SU-DHL-6 (cell line): ENCODE measurements around the gene ADAM20.

ENCODE experiments used
- H2AFZ ChIP-seq: fragments of 200-600 bp; sonication (generic); 2 replicates; pipeline ENCODE4 v1.6.1; 2014; ENCODE audit warnings: low read depth, mild to moderate bottlenecking, moderate library complexity, mixed read lengths, antibody characterized with exemption, low read length; ENCODE audit not compliant: severe bottlenecking
- H3F3A ChIP-seq: fragments of 200-600 bp; shearing (Covaris generic); 2 replicates; pipeline ENCODE4 v1.6.0; 2016; ENCODE audit warnings: antibody characterized with exemption, mild to moderate bottlenecking; ENCODE audit not compliant: insufficient read depth
- H3K27ac ChIP-seq: fragments of 200-600 bp; sonication (generic); 2 replicates; pipeline ENCODE4 v1.5.1; 2016; ENCODE audit warnings: low read depth, mild to moderate bottlenecking, low read length, moderate library complexity, mixed read lengths
- H3K27me3 ChIP-seq: fragments of 200-600 bp; sonication (generic), shearing (Covaris generic); 2 replicates; pipeline ENCODE4 v1.6.0; 2014; ENCODE audit warnings: mild to moderate bottlenecking, low read length
- H3K36me3 ChIP-seq: fragments of 200-600 bp; sonication (generic); 2 replicates; pipeline ENCODE4 v1.6.1; 2014; ENCODE audit warnings: mild to moderate bottlenecking, low read length, mixed read lengths
- H3K4me2 ChIP-seq: fragments of 300-600, 200-600 bp; shearing (Covaris generic), sonication (generic); 2 replicates; pipeline ENCODE4 v1.6.0; 2014; ENCODE audit warnings: low read length, low read depth, mild to moderate bottlenecking; ENCODE audit not compliant: poor library complexity, severe bottlenecking
- H3K4me3 ChIP-seq: fragments of 200-600 bp; sonication (generic); 2 replicates; pipeline ENCODE4 v1.5.1; 2014; ENCODE audit warnings: antibody characterized with exemption, low read length, mild to moderate bottlenecking, mixed read lengths; ENCODE audit not compliant: insufficient read depth, poor library complexity, severe bottlenecking
- H3K79me2 ChIP-seq: fragments of 200-600 bp; sonication (generic); 2 replicates; pipeline ENCODE4 v1.6.1; 2014; ENCODE audit warnings: mild to moderate bottlenecking, low read length, moderate library complexity; ENCODE audit not compliant: insufficient read depth
- H3K9ac ChIP-seq: fragments of 200-600 bp; sonication (generic); 2 replicates; pipeline ENCODE4 v1.7.0; 2014; ENCODE audit warnings: mild to moderate bottlenecking, low read length
- H3K9me2 ChIP-seq: fragments of 200-600 bp; sonication (generic); replicated peaks from 2 replicates; pipeline ENCODE4 v1.6.1; 2014; ENCODE audit warnings: low read length; ENCODE audit not compliant: insufficient read depth
- H3K9me3 ChIP-seq: fragments of 200-600 bp; sonication (generic); 2 replicates; pipeline ENCODE4 v1.6.1; 2014; ENCODE audit warnings: low read length, mixed read lengths; ENCODE audit not compliant: insufficient read depth
- H4K20me1 ChIP-seq: fragments of 200-600 bp; sonication (generic); 2 replicates; pipeline ENCODE4 v1.6.1; 2014; ENCODE audit warnings: low read depth, mild to moderate bottlenecking, antibody characterized with exemption, low read length, moderate library complexity, mixed read lengths
- CTCF ChIP-seq: fragments of 200-600 bp; sonication (generic); IDR thresholded peaks from one replicate; pipeline ENCODE4 v1.5.1; 2017; ENCODE audit warnings: antibody characterized with exemption, mild to moderate bottlenecking, low read length, moderate library complexity; ENCODE audit not compliant: insufficient read depth, poor library complexity, severe bottlenecking
- EZH2phosphoT487 ChIP-seq: fragments of 200-600 bp; sonication (generic), shearing (Covaris generic); conservative IDR thresholded peaks from 2 replicates; pipeline ENCODE4 v1.6.1; 2018; ENCODE audit warnings: mild to moderate bottlenecking, antibody characterized with exemption, low read length, moderate library complexity, mixed read lengths

The ADAM20 gene

DNA sequence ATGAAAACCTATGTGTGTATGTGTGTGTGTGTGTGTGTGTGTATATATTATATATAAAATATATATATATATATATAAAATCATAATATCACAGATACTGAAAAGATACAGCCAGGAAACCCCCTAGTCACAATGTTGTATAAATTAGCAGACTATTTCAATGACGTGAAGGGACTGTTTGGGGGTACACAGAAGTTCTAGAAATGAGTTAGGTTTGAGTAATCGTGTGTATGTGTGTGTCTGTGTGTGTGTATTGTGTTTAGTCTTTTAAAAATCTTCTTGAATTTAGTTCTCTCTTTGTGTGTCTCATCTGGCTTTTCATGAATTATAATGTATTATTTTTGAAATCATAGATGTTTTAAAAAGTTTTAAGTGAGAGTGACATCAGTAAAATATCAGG lies 61.0 kb downstream of the ADAM20 start:
- no peak overlapping the region for H3K4me2 ChIP-seq
- no peak overlapping the region for H3K9ac ChIP-seq

More for the DNA sequence above, 61.0 kb downstream of the ADAM20 start:
- Histone ChIP-seq H3K9me3 (no peaks in the 10 kb centered on the region), H3K36me3 (no peaks in the 10 kb centered on the region), H3F3A (no peaks in the 10 kb centered on the region), H3K79me2 (no peaks in the 10 kb centered on the region), H4K20me1 (no peaks in the 10 kb centered on the region), H3K4me3 (no peak overlapping the region), H2AFZ (no peak overlapping the region), H3K27ac (no peak overlapping the region), H3K27me3 (no peaks in the 10 kb centered on the region), H3K9me2 (no peaks in the 10 kb centered on the region)
- no peak for TF ChIP-seq CTCF
- no peak for TF ChIP-seq EZH2phosphoT487
